CD4-positive, alpha-beta T cell (primary cell): ENCODE measurements around the gene SELENON. TPM values are rescaled to one million over a fixed set of nuclear protein-coding genes. Genes with fewer than 3 reads are reported as not detected.

ENCODE experiments used
- ATAC-seq: fragments of 200-7000 bp; cut with Tn5 transposase; one replicate; pipeline ENCODE4 v1.10.0; 2022; ENCODE audit warnings: mild to moderate bottlenecking; ENCODE audit not compliant: poor library complexity
- CTCF ChIA-PET: fragments of 350-600 bp; sonication (Branson Sonifier 250); formaldehyde crosslinking; loops from one replicate; lab custom pipeline; 2021; ENCODE audit warnings: antibody characterized with exemption, inconsistent platforms; lab: Charles Lee
- POLR2A ChIA-PET: fragments of 350-600 bp; sonication (Branson Sonifier 250); formaldehyde crosslinking; loops from one replicate; lab custom pipeline; 2021; ENCODE audit warnings: antibody characterized with exemption, inconsistent platforms; lab: Charles Lee
- DNase-seq, 14 experiments: peaks; one replicate each; pipeline ENCODE4 v3.0.0-alpha.2; 2013 to 2020; ENCODE audit warnings: mixed read lengths in 2 of 14
- H3K27ac ChIP-seq, 2 donors: one replicate each; pipeline versions ENCODE4 v1.5.1 to v1.7.0; 2013; ENCODE audit warnings: low read length in 2 of 2, low read depth in 1 of 2, mild to moderate bottlenecking in 1 of 2
- H3K27me3 ChIP-seq, 2 experiments: 1 replicate in 1 of 2; 2 replicates in 1 of 2; pipeline versions ENCODE4 v1.6.1 to v1.7.0; 2013; ENCODE audit warnings: low read length in 2 of 2, control low read depth in 1 of 2, mild to moderate bottlenecking in 1 of 2, moderate library complexity in 1 of 2; ENCODE audit not compliant: insufficient read depth in 2 of 2, control insufficient read depth in 1 of 2
- H3K36me3 ChIP-seq: one replicate; pipeline ENCODE4 v1.6.1; 2013; ENCODE audit warnings: low read length, control low read depth; ENCODE audit not compliant: insufficient read depth
- H3K4me1 ChIP-seq: one replicate; pipeline ENCODE4 v1.6.1; 2013; ENCODE audit warnings: low read length, control low read depth; ENCODE audit not compliant: insufficient read depth
- H3K4me3 ChIP-seq: one replicate; pipeline ENCODE4 v1.5.1; 2013; ENCODE audit warnings: mild to moderate bottlenecking, low read length, moderate library complexity
- H3K9me3 ChIP-seq, 2 experiments: 1 replicate in 1 of 2; 2 replicates in 1 of 2; pipeline versions ENCODE4 v1.6.1 to v1.7.0; 2013; ENCODE audit warnings: low read length in 2 of 2, mild to moderate bottlenecking in 2 of 2, control low read depth in 1 of 2, moderate library complexity in 1 of 2; ENCODE audit not compliant: control insufficient read depth in 1 of 2, insufficient read depth in 1 of 2
- H3K27ac Mint-ChIP-seq: one replicate; pipeline ENCODE4 v1.8.0; 2020; ENCODE audit warnings: mixed read lengths
- H3K27me3 Mint-ChIP-seq: one replicate; pipeline ENCODE4 v1.8.0; 2021; ENCODE audit warnings: mixed read lengths
- H3K36me3 Mint-ChIP-seq: one replicate; pipeline ENCODE4 v1.8.0; 2021; ENCODE audit warnings: low read depth, mixed read lengths
- H3K4me1 Mint-ChIP-seq: one replicate; pipeline ENCODE4 v1.8.0; 2021; ENCODE audit warnings: low read depth, mixed read lengths
- H3K4me3 Mint-ChIP-seq: one replicate; pipeline ENCODE4 v1.8.0; 2020; ENCODE audit warnings: mild to moderate bottlenecking, mixed read lengths
- H3K9me3 Mint-ChIP-seq: one replicate; pipeline ENCODE4 v1.8.0; 2020; ENCODE audit warnings: mixed read lengths
- intact Hi-C, 2 experiments: fragments of 100-400 bp; cut with DNase I in 1 of 2; cut with micrococcal nuclease in 1 of 2; formaldehyde crosslinking; loops; one replicate each; pipeline versions ENCODE4 v1.15.1 to v1.9.0; 2023 to 2025; cut with DNase I, micrococcal nuclease
- total RNA-seq, 174 experiments: library from RNA in 2 of 174; stranded (reverse) in 2 of 174; gene quantifications; one replicate each; pipeline ENCODE4 v1.2.3 and lab custom pipeline; 2021 to 2026
- TF ChIP-seq, protein P1 (sequence below): fragments of 200-600 bp; IDR thresholded peaks from one replicate; pipeline ENCODE4 v1.8.0; 2022; ENCODE audit warnings: antibody characterized with exemption, mild to moderate bottlenecking

SELENON gene
- total RNA-seq, 2 experiments from 2014 or later: 25.3 to 25.7 TPM

- intact Hi-C loops: no loop called here
Measured at GRCh38 chr1:25804964-25805862, 5.2 kb downstream of the SELENON start.

DNA sequence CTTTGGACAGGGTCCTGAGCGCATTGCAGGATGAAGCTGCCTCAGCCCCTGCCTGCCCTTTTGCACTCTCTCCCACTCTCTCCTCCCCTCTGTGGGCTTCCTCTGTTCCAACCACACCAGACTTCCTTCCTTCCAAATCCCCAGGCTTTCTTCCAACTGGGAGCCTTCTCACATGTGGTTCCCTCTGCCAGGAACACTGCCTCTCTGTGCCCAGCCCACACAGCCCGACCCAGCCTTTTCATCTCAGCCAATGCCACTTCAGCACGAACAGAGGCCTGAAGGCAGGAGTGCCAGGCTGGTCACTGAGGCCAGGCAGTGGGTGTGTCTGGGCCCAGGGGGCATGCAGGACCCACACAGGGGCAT lies 5.9 kb downstream of the SELENON start:
- no peaks in the 10 kb centered on the region for H3K9me3 ChIP-seq
- no peak overlapping the region for H3K27ac ChIP-seq
- peaks cover 49% of the 10 kb centered on the region for H3K36me3 Mint-ChIP-seq
- ATAC-seq (no peak), DNase-seq (no peak)
- POLR2A ChIA-PET: no interaction called here
- peaks cover 41% of the 10 kb centered on the region for H3K4me1 Mint-ChIP-seq
- H3K36me3 ChIP-seq: peaks cover 31% of the 10 kb centered on the region
- intact Hi-C loops: no loop called here
- CTCF ChIA-PET: no interaction called here
- no peaks in the 10 kb centered on the region for H3K9me3 Mint-ChIP-seq
- H3K4me3 Mint-ChIP-seq: no peak overlapping the region
- no peaks in the 10 kb centered on the region for H3K27me3 ChIP-seq
- no peak overlapping the region for H3K4me3 ChIP-seq
- no peaks in the 10 kb centered on the region for H3K27me3 Mint-ChIP-seq
- TF ChIP-seq, protein P1, sequence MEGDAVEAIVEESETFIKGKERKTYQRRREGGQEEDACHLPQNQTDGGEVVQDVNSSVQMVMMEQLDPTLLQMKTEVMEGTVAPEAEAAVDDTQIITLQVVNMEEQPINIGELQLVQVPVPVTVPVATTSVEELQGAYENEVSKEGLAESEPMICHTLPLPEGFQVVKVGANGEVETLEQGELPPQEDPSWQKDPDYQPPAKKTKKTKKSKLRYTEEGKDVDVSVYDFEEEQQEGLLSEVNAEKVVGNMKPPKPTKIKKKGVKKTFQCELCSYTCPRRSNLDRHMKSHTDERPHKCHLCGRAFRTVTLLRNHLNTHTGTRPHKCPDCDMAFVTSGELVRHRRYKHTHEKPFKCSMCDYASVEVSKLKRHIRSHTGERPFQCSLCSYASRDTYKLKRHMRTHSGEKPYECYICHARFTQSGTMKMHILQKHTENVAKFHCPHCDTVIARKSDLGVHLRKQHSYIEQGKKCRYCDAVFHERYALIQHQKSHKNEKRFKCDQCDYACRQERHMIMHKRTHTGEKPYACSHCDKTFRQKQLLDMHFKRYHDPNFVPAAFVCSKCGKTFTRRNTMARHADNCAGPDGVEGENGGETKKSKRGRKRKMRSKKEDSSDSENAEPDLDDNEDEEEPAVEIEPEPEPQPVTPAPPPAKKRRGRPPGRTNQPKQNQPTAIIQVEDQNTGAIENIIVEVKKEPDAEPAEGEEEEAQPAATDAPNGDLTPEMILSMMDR: no peak
- H3K4me1 ChIP-seq: peaks cover 30% of the 10 kb centered on the region
- no peak overlapping the region for H3K27ac Mint-ChIP-seq

More at GRCh38 chr1:25804964-25805862, 5.2 kb downstream of the SELENON start:
- no peak overlapping the region for H3K27ac ChIP-seq
- Mint-ChIP-seq H3K27me3 (no peaks in the 10 kb centered on the region), H3K9me3 (no peaks in the 10 kb centered on the region), H3K4me3 (no peak overlapping the region), H3K36me3 (peaks cover 43% of the 10 kb centered on the region), H3K27ac (no peak overlapping the region), H3K4me1 (peaks cover 46% of the 10 kb centered on the region)
- peaks cover 31% of the 10 kb centered on the region for H3K36me3 ChIP-seq
- H3K9me3 ChIP-seq: no peaks in the 10 kb centered on the region
- ChIA-PET CTCF (no interaction called here), POLR2A (no interaction called here)
- no peak overlapping the region for H3K4me3 ChIP-seq
- no peaks in the 10 kb centered on the region for H3K27me3 ChIP-seq
- H3K4me1 ChIP-seq: peaks cover 29% of the 10 kb centered on the region
- TF ChIP-seq, protein P1: no peak
- ATAC-seq: no peak
- no peak for DNase-seq

- intact Hi-C loops: no loop called here
- DNase-seq (no peak), ATAC-seq (no peak)
- Histone ChIP-seq H3K9me3 (no peaks in the 10 kb centered on the region), H3K36me3 (peaks cover 31% of the 10 kb centered on the region), H3K27ac (no peak overlapping the region), H3K4me3 (no peak overlapping the region), H3K4me1 (peaks cover 29% of the 10 kb centered on the region), H3K27me3 (no peaks in the 10 kb centered on the region)
- POLR2A ChIA-PET: no interaction called here
- peaks cover 37% of the 10 kb centered on the region for H3K4me1 Mint-ChIP-seq
- CTCF ChIA-PET: no interaction called here
- peaks cover 52% of the 10 kb centered on the region for H3K36me3 Mint-ChIP-seq
- no peak overlapping the region for H3K27ac Mint-ChIP-seq
- H3K9me3 Mint-ChIP-seq: no peaks in the 10 kb centered on the region
- no peak overlapping the region for H3K4me3 Mint-ChIP-seq
- TF ChIP-seq, protein P1: no peak
- H3K27me3 Mint-ChIP-seq: no peaks in the 10 kb centered on the region
Measured at GRCh38 chr1:25806418-25806817, 6.4 kb downstream of the SELENON start.
